ENCODE data around the gene SSH3.

- no peak for TF ChIP-seq CTCF (conservative IDR thresholded peaks at IDR 0.05; ENCODE audit: low read depth, low read length)
- no peak for TF ChIP-seq EZH2 (IDR thresholded peaks at IDR 0.05; ENCODE audit: borderline replicate concordance, low read depth, low read length, poor library complexity, severe bottlenecking)
These were observed 10.0 kb downstream of the SSH3 start for GRCh38 chr11:67313125-67313890.

Data from A673 (cell line).